Measurements from ENCODE around the gene SCN1B. TPM values are rescaled to one million over a fixed set of nuclear protein-coding genes. Genes with fewer than 3 reads are reported as not detected.

Gene SCN1B
- total and polyA plus RNA-seq, 10 of the 15 experiments (the other 5 are each of a cell fraction or from before 2014, with no cell fraction given) = 0.04 to 0.54 (median 0.11) TPM; not detected in 3

DNA sequence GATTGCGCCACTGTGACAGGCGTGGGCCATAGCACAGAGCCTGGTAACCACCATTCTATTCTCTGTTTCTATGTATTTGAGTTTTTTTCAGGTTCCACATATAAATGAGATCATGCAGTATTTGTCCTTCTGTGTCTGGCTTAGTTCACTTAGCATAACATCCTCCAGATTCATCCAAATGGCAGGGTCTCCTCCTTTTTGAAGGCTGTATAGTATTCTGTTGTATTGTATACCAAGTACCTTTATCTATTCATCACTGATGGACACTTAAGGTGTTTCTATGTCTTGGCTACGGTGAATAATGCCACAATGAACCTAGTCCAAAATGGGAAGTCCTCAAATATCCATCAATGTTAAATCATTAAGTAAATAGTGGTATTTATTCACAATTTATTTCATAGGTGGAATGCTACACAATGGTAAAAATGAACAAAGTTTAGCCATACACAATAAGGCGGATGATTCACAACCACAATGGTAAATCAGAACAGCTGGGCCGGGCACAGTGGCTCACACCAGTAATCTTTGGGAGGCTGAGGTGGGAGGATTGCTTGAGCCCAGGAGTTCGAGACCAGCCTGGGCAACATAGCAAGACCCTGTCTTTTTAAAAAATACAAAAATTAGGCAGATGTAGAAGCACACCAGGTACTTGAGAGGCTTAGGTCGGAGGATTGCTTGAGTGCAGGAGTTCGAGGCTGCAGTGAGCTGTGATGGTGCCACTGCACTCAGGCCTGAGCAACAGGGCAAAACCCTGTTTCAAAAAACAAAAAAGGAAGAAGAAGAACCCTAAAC is 38.5 kb upstream of the SCN1B start:
- Histone ChIP-seq H3K27ac (ENCODE audit: control insufficient read depth, insufficient read depth) (no peak overlapping the region), H3K4me3 (no peak overlapping the region), H3K9ac (ENCODE audit: control insufficient read depth, insufficient read depth, low read length) (no peak overlapping the region), H3K27me3 (replicated peaks in 1 of 2; ENCODE audit: control insufficient read depth in 2 of 2, insufficient read depth in 2 of 2, low read length in 1 of 2) (no peaks in the 10 kb centered on the region), H3K4me2 (ENCODE audit: control insufficient read depth, insufficient read depth) (no peak overlapping the region), H4K20me1 (ENCODE audit: control insufficient read depth, insufficient read depth) (no peaks in the 10 kb centered on the region), H3K9me3 (replicated peaks; ENCODE audit: control insufficient read depth, insufficient read depth, low read length) (no peaks in the 10 kb centered on the region; the same call in 2 of the 3 replicates), H3K36me3 (ENCODE audit: control insufficient read depth in 2 of 2, insufficient read depth in 2 of 2, low read length in 1 of 2) (no peaks in the 10 kb centered on the region), H3K79me2 (ENCODE audit: control insufficient read depth, insufficient read depth, low read length) (no peaks in the 10 kb centered on the region), H2AFZ (ENCODE audit: control insufficient read depth, low read depth, low read length) (no peak overlapping the region), H3K4me1 (ENCODE audit: control insufficient read depth, insufficient read depth, low read length) (peaks cover 4% of the 10 kb centered on the region; the same call in 1 of the 2 replicates)
- TF ChIP-seq, protein P1, sequence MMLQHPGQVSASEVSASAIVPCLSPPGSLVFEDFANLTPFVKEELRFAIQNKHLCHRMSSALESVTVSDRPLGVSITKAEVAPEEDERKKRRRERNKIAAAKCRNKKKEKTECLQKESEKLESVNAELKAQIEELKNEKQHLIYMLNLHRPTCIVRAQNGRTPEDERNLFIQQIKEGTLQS (IDR thresholded peaks at IDR 0.05; ENCODE audit: borderline replicate concordance, extremely low read depth, low read depth, low read length) = no peak
- TF ChIP-seq NR2F1 (conservative IDR thresholded peaks at IDR 0.05) (no peak), KAT2A (conservative IDR thresholded peaks at IDR 0.05; ENCODE audit: control insufficient read depth, low read depth, low read length) (no peak), NRF1 (conservative IDR thresholded peaks at IDR 0.05; ENCODE audit: low read depth, low read length) (no peak), CBFB (IDR thresholded peaks at IDR 0.05; ENCODE audit: low read depth) (no peak), TARDBP (IDR thresholded peaks at IDR 0.05; ENCODE audit: borderline replicate concordance) (no peak), PAX8 (IDR thresholded peaks at IDR 0.05) (no peak), CHD4 (IDR thresholded peaks at IDR 0.05) (no peak), FOXK2 (IDR thresholded peaks at IDR 0.05) (no peak), RFX5 (IDR thresholded peaks at IDR 0.05; ENCODE audit: low read depth, low read length) (no peak)
- TF ChIP-seq, protein P2, sequence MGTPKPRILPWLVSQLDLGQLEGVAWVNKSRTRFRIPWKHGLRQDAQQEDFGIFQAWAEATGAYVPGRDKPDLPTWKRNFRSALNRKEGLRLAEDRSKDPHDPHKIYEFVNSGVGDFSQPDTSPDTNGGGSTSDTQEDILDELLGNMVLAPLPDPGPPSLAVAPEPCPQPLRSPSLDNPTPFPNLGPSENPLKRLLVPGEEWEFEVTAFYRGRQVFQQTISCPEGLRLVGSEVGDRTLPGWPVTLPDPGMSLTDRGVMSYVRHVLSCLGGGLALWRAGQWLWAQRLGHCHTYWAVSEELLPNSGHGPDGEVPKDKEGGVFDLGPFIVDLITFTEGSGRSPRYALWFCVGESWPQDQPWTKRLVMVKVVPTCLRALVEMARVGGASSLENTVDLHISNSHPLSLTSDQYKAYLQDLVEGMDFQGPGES (IDR thresholded peaks at IDR 0.05) = no peak
- TF ChIP-seq, protein P3, sequence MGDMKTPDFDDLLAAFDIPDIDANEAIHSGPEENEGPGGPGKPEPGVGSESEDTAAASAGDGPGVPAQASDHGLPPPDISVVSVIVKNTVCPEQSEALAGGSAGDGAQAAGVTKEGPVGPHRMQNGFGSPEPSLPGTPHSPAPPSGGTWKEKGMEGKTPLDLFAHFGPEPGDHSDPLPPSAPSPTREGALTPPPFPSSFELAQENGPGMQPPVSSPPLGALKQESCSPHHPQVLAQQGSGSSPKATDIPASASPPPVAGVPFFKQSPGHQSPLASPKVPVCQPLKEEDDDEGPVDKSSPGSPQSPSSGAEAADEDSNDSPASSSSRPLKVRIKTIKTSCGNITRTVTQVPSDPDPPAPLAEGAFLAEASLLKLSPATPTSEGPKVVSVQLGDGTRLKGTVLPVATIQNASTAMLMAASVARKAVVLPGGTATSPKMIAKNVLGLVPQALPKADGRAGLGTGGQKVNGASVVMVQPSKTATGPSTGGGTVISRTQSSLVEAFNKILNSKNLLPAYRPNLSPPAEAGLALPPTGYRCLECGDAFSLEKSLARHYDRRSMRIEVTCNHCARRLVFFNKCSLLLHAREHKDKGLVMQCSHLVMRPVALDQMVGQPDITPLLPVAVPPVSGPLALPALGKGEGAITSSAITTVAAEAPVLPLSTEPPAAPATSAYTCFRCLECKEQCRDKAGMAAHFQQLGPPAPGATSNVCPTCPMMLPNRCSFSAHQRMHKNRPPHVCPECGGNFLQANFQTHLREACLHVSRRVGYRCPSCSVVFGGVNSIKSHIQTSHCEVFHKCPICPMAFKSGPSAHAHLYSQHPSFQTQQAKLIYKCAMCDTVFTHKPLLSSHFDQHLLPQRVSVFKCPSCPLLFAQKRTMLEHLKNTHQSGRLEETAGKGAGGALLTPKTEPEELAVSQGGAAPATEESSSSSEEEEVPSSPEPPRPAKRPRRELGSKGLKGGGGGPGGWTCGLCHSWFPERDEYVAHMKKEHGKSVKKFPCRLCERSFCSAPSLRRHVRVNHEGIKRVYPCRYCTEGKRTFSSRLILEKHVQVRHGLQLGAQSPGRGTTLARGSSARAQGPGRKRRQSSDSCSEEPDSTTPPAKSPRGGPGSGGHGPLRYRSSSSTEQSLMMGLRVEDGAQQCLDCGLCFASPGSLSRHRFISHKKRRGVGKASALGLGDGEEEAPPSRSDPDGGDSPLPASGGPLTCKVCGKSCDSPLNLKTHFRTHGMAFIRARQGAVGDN (IDR thresholded peaks at IDR 0.05) = no peak
- TF ChIP-seq, protein P4, sequence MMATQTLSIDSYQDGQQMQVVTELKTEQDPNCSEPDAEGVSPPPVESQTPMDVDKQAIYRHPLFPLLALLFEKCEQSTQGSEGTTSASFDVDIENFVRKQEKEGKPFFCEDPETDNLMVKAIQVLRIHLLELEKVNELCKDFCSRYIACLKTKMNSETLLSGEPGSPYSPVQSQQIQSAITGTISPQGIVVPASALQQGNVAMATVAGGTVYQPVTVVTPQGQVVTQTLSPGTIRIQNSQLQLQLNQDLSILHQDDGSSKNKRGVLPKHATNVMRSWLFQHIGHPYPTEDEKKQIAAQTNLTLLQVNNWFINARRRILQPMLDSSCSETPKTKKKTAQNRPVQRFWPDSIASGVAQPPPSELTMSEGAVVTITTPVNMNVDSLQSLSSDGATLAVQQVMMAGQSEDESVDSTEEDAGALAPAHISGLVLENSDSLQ (IDR thresholded peaks at IDR 0.05) = no peak
- TF ChIP-seq, protein P5, sequence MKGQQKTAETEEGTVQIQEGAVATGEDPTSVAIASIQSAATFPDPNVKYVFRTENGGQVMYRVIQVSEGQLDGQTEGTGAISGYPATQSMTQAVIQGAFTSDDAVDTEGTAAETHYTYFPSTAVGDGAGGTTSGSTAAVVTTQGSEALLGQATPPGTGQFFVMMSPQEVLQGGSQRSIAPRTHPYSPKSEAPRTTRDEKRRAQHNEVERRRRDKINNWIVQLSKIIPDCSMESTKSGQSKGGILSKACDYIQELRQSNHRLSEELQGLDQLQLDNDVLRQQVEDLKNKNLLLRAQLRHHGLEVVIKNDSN (IDR thresholded peaks at IDR 0.05; ENCODE audit: borderline replicate concordance, extremely low read length, insufficient read depth, low read depth, low read length) = no peak
- RAD21 ChIA-PET (ENCODE audit: unreplicated experiment) = interaction anchor here (1.7 to 3.4 kb wide), 2 partner anchors 8 to 12 kb away, joined by 3 to 33 read pairs; partner anchors contain the start of gene GRAMD1A
- intact Hi-C loops (cut with micrococcal nuclease; ENCODE audit: unreplicated experiment) (no loop called here), in situ Hi-C loops (cut with MboI) (no loop called here)
- CTCF ChIA-PET = interaction anchor here (2.0 to 4.6 kb wide), 2 partner anchors 10 to 19 kb away, joined by 6 to 26 read pairs; no protein-coding TSS in a partner anchor
- FAIRE-seq (no peak), ATAC-seq (no peak), DNase-seq (ENCODE audit: low read depth, low spot score) (no peak)
- SMC1A ChIA-PET (ENCODE audit: uncharacterized antibody, unreplicated experiment) = interaction anchor here (0.7 to 1.4 kb wide), 2 partner anchors 12 to 18 kb away, joined by 3 read pairs; no protein-coding TSS in a partner anchor
- BruUV-seq (replicated peaks) = no TSS peak
- POLR2A ChIA-PET = interaction anchor here (1.3 to 3.1 kb wide), 2 partner anchors 9 to 20 kb away, joined by 3 to 38 read pairs; partner anchors contain the start of gene GRAMD1A
- WGBS (ENCODE audit: insufficient coverage, insufficient replicate concordance, low lambda C conversion rate, missing lambda C conversion rate) = 80% methylated on average over 8 of the region's 8 CpGs
